ENCODE data around the gene STUM.
"Not testable (repeated sequence)": the region's sequence is repeated elsewhere in the genome, so short reads cannot be mapped to it uniquely, and the experiment has no call there.

The STUM gene

GRCh38 chr1:226548256-226549093, at the start of gene STUM:
STUM (plus strand) TSS chr1:226548764; CDS start chr1:226548905, 141 bp downstream.
- Histone ChIP-seq H3K9ac (ENCODE audit: low read length) (no peak within 1 kb of the TSS), H3F3A (ENCODE audit: insufficient read depth) (no peaks in the 10 kb centered on the region), H3K27ac (ENCODE audit: low read depth, low read length) (no peak within 1 kb of the TSS), H3K36me3 (ENCODE audit: low read length) (no peaks in the 10 kb centered on the region), H3K4me2 (ENCODE audit: low read depth, low read length, poor library complexity, severe bottlenecking) (peak within 1 kb of the TSS; percentile 39), H3K79me2 (ENCODE audit: insufficient read depth, low read length) (no peaks in the 10 kb centered on the region), H3K4me3 (ENCODE audit: insufficient read depth, low read length, poor library complexity, severe bottlenecking) (no peak within 1 kb of the TSS), H4K20me1 (ENCODE audit: low read depth, low read length) (no peaks in the 10 kb centered on the region), H3K9me3 (ENCODE audit: insufficient read depth, low read length) (no peaks in the 10 kb centered on the region), H2AFZ (ENCODE audit: low read depth, low read length, severe bottlenecking) (no peak within 1 kb of the TSS), H3K27me3 (ENCODE audit: low read length) (no peaks in the 10 kb centered on the region), H3K9me2 (replicated peaks; ENCODE audit: insufficient read depth, low read length) (no peaks in the 10 kb centered on the region)
- TF ChIP-seq EZH2phosphoT487 (conservative IDR thresholded peaks at IDR 0.05; ENCODE audit: low read length) (no peak), CTCF (IDR thresholded peaks at IDR 0.05; ENCODE audit: insufficient read depth, low read length, poor library complexity, severe bottlenecking) (no peak)

- H3K27ac ChIP-seq (ENCODE audit: low read depth, low read length); H3K27me3 ChIP-seq (ENCODE audit: low read length); H3K4me3 ChIP-seq (ENCODE audit: insufficient read depth, low read length, poor library complexity, severe bottlenecking); H2AFZ ChIP-seq (ENCODE audit: low read depth, low read length, severe bottlenecking); H3K9me2 ChIP-seq (replicated peaks; ENCODE audit: insufficient read depth, low read length); H3K9ac ChIP-seq (ENCODE audit: low read length); H3K4me2 ChIP-seq (ENCODE audit: low read depth, low read length, poor library complexity, severe bottlenecking); H3K79me2 ChIP-seq (ENCODE audit: insufficient read depth, low read length); H4K20me1 ChIP-seq (ENCODE audit: low read depth, low read length); H3F3A ChIP-seq (ENCODE audit: insufficient read depth); H3K9me3 ChIP-seq (ENCODE audit: insufficient read depth, low read length); H3K36me3 ChIP-seq (ENCODE audit: low read length): not testable (repeated sequence)
These were observed 48.9 kb upstream of the STUM start for GRCh38 chr1:226499699-226500098.

GRCh38 chr1:226506021-226506420, 42.5 kb upstream of the STUM start:
- H3K27me3 ChIP-seq (ENCODE audit: low read length), result no peaks in the 10 kb centered on the region
- TF ChIP-seq CTCF (IDR thresholded peaks at IDR 0.05; ENCODE audit: insufficient read depth, low read length, poor library complexity, severe bottlenecking), result no peak
- TF ChIP-seq EZH2phosphoT487 (conservative IDR thresholded peaks at IDR 0.05; ENCODE audit: low read length), result no peak

GRCh38 chr1:226506921-226507320, 41.6 kb upstream of the STUM start:
- Histone ChIP-seq H3K4me3 (ENCODE audit: insufficient read depth, low read length, poor library complexity, severe bottlenecking) (no peak overlapping the region), H3K36me3 (ENCODE audit: low read length) (no peaks in the 10 kb centered on the region), H3K79me2 (ENCODE audit: insufficient read depth, low read length) (no peaks in the 10 kb centered on the region), H3F3A (ENCODE audit: insufficient read depth) (no peaks in the 10 kb centered on the region), H3K27ac (ENCODE audit: low read depth, low read length) (no peak overlapping the region), H4K20me1 (ENCODE audit: low read depth, low read length) (no peaks in the 10 kb centered on the region), H3K4me2 (ENCODE audit: low read depth, low read length, poor library complexity, severe bottlenecking) (no peak overlapping the region), H3K9me2 (replicated peaks; ENCODE audit: insufficient read depth, low read length) (no peaks in the 10 kb centered on the region), H3K27me3 (ENCODE audit: low read length) (no peaks in the 10 kb centered on the region), H2AFZ (ENCODE audit: low read depth, low read length, severe bottlenecking) (no peak overlapping the region), H3K9me3 (ENCODE audit: insufficient read depth, low read length) (no peaks in the 10 kb centered on the region), H3K9ac (ENCODE audit: low read length) (no peak overlapping the region)
- no peak for TF ChIP-seq EZH2phosphoT487 (conservative IDR thresholded peaks at IDR 0.05; ENCODE audit: low read length)
- TF ChIP-seq CTCF (IDR thresholded peaks at IDR 0.05; ENCODE audit: insufficient read depth, low read length, poor library complexity, severe bottlenecking), result no peak

More at GRCh38 chr1:226506021-226506420, 42.5 kb upstream of the STUM start:
- Histone ChIP-seq H3K9me3 (ENCODE audit: insufficient read depth, low read length) (no peaks in the 10 kb centered on the region), H3K79me2 (ENCODE audit: insufficient read depth, low read length) (no peaks in the 10 kb centered on the region), H3K4me3 (ENCODE audit: insufficient read depth, low read length, poor library complexity, severe bottlenecking) (no peak overlapping the region), H3F3A (ENCODE audit: insufficient read depth) (no peaks in the 10 kb centered on the region), H2AFZ (ENCODE audit: low read depth, low read length, severe bottlenecking) (no peak overlapping the region), H3K9me2 (replicated peaks; ENCODE audit: insufficient read depth, low read length) (no peaks in the 10 kb centered on the region), H3K27ac (ENCODE audit: low read depth, low read length) (no peak overlapping the region), H3K36me3 (ENCODE audit: low read length) (no peaks in the 10 kb centered on the region), H3K9ac (ENCODE audit: low read length) (no peak overlapping the region), H4K20me1 (ENCODE audit: low read depth, low read length) (no peaks in the 10 kb centered on the region), H3K4me2 (ENCODE audit: low read depth, low read length, poor library complexity, severe bottlenecking) (no peak overlapping the region)

Measured in SU-DHL-6 (cell line).